Islet of Langerhans (tissue), 1 donor: ENCODE data around the gene VDAC2.

Experiments
- FAIRE-seq: peaks from one replicate; lab custom pipeline; 2011; peaks lifted over from hg19 to GRCh38; lab: Jason Lieb, UNC

The VDAC2 gene

GRCh38 chr10:75231672-75232581 is 21.3 kb downstream of the VDAC2 start:
- no peak for FAIRE-seq

GRCh38 chr10:75233444-75234016 is 22.9 kb downstream of the VDAC2 start:
- FAIRE-seq, result no peak

DNA sequence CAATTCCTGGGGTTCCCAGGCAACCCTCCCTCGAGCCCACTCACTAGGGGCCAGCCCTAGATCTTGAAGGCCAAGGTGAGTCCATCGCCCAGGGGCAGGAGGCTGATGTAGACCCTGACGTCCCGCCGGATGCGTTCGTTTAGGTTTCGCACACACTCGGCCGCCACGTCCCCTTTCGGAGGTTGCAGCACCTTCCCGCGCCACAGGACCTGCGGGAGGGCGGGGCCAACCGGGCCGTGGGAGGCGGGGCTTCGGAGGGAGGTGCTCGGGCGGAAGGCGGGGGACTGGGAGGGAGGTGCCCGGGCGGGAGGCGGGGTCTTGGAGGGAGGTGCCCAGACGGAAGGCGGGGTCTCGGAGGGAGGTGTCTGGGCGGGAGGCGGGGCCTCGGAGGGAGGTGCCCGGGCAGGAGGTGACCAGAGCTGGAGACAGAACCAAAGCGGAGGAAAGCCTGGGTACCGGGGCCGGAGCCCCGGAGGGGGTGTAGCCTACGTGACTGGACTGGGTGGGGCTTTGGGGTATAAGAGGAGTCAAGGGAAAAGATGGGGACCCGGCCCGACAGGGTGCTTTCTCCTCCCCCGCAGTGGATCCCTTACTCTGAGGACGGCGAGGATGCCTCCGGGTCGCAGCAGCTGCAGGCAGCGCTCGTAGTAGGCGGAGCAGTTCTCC is 23.6 kb downstream of the VDAC2 start:
- no peak for FAIRE-seq

DNA sequence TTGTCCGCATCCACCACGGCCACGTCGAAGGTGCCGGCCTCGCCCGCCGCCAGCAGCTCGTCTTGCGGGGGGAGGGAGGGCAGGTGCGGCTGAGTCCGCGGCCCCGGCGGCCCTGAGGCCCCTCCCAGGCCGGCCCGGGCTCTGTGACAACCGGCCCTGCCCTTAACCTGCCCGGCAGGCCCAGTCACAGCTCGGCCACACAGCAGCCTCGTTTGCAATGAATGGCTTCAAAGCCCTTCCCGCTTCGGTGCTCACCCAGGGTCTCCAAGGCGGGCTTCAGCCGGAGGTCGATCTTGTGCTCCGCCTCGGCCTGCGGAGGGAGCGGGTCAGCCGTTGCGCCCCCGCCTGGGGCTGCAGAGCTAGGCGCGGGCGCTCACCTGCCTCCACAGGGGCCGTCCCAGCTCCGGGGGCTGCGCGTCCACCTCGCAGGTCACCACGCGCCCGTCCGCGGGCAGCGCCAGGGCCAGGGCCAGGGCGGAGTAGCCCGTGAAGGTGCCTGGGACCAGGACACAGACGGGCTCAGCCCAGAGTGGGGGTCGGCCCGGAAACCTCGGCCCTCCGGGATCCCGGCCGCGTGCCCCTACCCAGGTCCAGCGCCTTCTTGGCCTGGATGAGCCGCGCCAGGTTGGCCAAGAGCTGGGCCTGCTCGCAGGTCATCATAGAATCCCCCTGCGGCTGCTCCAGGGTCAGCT is 24.2 kb downstream of the VDAC2 start:
- FAIRE-seq, result no peak

GRCh38 chr10:75235375-75236177 is 25.0 kb downstream of the VDAC2 start, which contains the start of gene COMTD1:
Gene COMTD1, minus strand, starts transcription at chr10:75235957. Its CDS starts 29 bp downstream, at chr10:75235928.
- no peak for FAIRE-seq

GRCh38 chr10:75236178-75236825 is 25.7 kb downstream of the VDAC2 start:
- FAIRE-seq, result no peak

- no peak for FAIRE-seq
These were observed 27.8 kb downstream of the VDAC2 start for GRCh38 chr10:75238182-75239095.

- no peak for FAIRE-seq
These were observed 28.6 kb downstream of the VDAC2 start for GRCh38 chr10:75239096-75239790.

- no peak for FAIRE-seq
These were observed 29.9 kb downstream of the VDAC2 start for GRCh38 chr10:75240329-75241076.

GRCh38 chr10:75243426-75243825 is 32.8 kb downstream of the VDAC2 start:
- FAIRE-seq, result no peak

DNA sequence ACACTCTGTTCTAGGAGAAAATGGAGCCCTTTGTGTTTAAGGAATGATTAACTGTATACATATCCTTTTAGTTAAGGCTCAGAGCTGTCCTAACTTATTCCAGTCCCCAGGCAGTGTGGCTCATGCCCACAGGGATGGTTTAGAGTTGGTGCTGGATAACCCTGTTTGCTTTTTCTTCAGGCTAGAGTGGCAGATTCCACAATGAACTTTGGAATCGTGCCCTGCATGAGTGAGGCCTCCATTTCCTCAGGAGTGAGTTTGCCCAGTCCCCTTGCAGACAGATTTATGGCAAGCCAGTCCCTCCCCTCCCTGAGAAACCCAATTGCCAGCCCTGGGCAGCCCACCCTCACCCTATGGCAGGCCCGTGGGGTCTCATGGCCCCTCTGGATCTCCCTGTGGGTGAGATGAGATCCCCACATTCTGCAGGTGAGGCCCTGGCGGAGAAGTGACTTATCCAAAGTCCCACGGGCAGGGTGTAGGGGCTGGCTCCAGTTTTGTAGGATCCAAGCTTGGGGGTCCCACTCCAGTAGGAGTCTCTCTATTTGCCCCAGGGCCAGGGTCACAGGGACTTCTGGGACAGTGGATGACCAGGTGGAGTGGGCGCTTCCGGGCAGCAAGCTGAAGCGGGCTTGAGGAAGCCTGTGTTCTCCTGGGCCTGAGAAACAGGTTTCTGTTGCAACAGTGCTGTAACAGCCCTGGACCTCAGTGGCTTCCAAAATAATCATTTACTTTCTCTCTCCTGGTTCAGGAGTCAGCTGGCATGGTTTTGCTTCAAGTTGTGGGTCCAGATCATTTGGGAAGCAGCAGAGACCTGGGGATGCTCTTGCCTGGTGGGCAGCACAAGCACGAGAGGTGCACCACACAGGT is 34.1 kb downstream of the VDAC2 start:
- no peak for FAIRE-seq

- FAIRE-seq, result no peak
These were observed 35.0 kb downstream of the VDAC2 start for GRCh38 chr10:75245354-75246250.

GRCh38 chr10:75246506-75246905 is 35.9 kb downstream of the VDAC2 start:
- no peak for FAIRE-seq

DNA sequence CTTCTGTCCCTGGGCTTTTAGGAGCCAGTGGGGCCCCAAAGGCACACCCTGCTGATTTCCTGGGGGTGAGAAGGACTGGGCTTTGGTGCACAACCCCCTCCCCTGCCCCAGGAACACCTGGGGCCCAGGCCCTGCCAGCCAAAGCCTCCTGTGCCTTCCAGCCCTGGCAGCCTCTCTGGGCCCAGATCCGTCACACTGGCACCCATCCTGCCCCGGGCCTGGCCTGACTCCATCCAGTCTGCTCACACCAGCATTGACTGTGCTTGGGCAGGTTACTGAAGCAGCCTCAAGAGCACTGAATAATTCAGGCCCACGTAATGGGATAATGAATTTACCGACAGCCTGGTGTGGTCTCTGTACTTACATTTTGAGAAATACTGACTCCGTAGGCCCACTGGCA is 37.2 kb downstream of the VDAC2 start:
- FAIRE-seq, result no peak

- FAIRE-seq, result no peak
These were observed 40.3 kb downstream of the VDAC2 start for GRCh38 chr10:75250934-75251333.
